ENCODE results near the gene ITPRID2. TPM values are rescaled to one million over a fixed set of nuclear protein-coding genes. Genes with fewer than 3 reads are reported as not detected.
A peak's percentile ranks its signal among the peaks of the same experiment; 100 is the strongest.

The ITPRID2 gene
- total RNA-seq, result 100 to 1,000 TPM; 224 to 274 TPM

GRCh38 chr2:181891258-181891965 is at the start of gene ITPRID2:
TSS of gene ITPRID2 (plus strand) at chr2:181891730. CDS start at chr2:181892067, 337 bp downstream.
- ATAC-seq (peak; percentile 94), DNase-seq (peak; percentile 90 to 94 (median 92))
- TF ChIP-seq CTCF (IDR thresholded peaks at IDR 0.05) (peak in 3 of 7 experiments; percentile 51 to 90 (median 81)), POLR2A (IDR thresholded peaks at IDR 0.05) (no peak)
- intact Hi-C loops (cut with DNase I), result loop anchor here (10.0 kb wide), 1 partner anchor 147 kb away; no protein-coding TSS in a partner anchor
- Histone ChIP-seq H3K9me3 (no peaks in the 10 kb centered on the region), H3K4me1 (peaks cover 32% of the 10 kb centered on the region), H3K4me3 (peak within 1 kb of the TSS; percentile 43 to 84), H3K27ac (peak within 1 kb of the TSS; percentile 93 to 100 (median 98)), H3K36me3 (replicated peaks in 1 of 2; ENCODE audit: insufficient read depth in 1 of 2, low read depth in 2 of 2) (no peaks in the 10 kb centered on the region), H3K27me3 (no peaks in the 10 kb centered on the region)
- WGBS, 2 donors, result 0 to 1% methylated on average over 24 to 54 of the region's 58 CpGs

GRCh38 chr2:181844551-181845290 is 46.8 kb upstream of the ITPRID2 start:
- H3K4me3 ChIP-seq, result no peak overlapping the region
- H3K9me3 ChIP-seq, result no peaks in the 10 kb centered on the region
- peaks cover 76% of the 10 kb centered on the region for H3K4me1 ChIP-seq
- H3K27me3 ChIP-seq, result no peaks in the 10 kb centered on the region
- WGBS, 2 donors, result 43 to 64% methylated on average over 1 of the region's 1 CpG
- intact Hi-C loops (cut with DNase I), result no loop called here
- H3K36me3 ChIP-seq (replicated peaks in 1 of 2; ENCODE audit: insufficient read depth in 1 of 2, low read depth in 2 of 2), result no peaks in the 10 kb centered on the region
- peak overlapping the region in 3 of 4 donors; percentile 47 to 93 (median 60) for H3K27ac ChIP-seq
- DNase-seq (no peak), ATAC-seq (no peak)
- no peak for TF ChIP-seq POLR2A (IDR thresholded peaks at IDR 0.05)
- TF ChIP-seq CTCF (IDR thresholded peaks at IDR 0.05), result no peak

- H3K27me3 ChIP-seq, result no peaks in the 10 kb centered on the region
- intact Hi-C loops (cut with DNase I), result no loop called here
- H3K4me3 ChIP-seq, result no peak overlapping the region
- no peaks in the 10 kb centered on the region for H3K36me3 ChIP-seq (replicated peaks in 1 of 2; ENCODE audit: insufficient read depth in 1 of 2, low read depth in 2 of 2)
- DNase-seq (no peak), ATAC-seq (no peak)
- H3K9me3 ChIP-seq, result no peaks in the 10 kb centered on the region
- WGBS, 2 donors, result 36 to 43% methylated on average over 4 of the region's 4 CpGs
- no peak for TF ChIP-seq POLR2A (IDR thresholded peaks at IDR 0.05)
- TF ChIP-seq CTCF (IDR thresholded peaks at IDR 0.05), result no peak
- peak overlapping the region; percentile 57 to 93 (median 64) for H3K27ac ChIP-seq
- peaks cover 76% of the 10 kb centered on the region for H3K4me1 ChIP-seq
Observed at GRCh38 chr2:181846399-181847197, 44.9 kb upstream of the ITPRID2 start.

- no peak overlapping the region for H3K4me3 ChIP-seq
- no peaks in the 10 kb centered on the region for H3K27me3 ChIP-seq
- no peaks in the 10 kb centered on the region for H3K36me3 ChIP-seq (replicated peaks in 1 of 2; ENCODE audit: insufficient read depth in 1 of 2, low read depth in 2 of 2)
- no peaks in the 10 kb centered on the region for H3K9me3 ChIP-seq
- no peak for DNase-seq
- H3K4me1 ChIP-seq, result peaks cover 77% of the 10 kb centered on the region
- H3K27ac ChIP-seq, result peak overlapping the region; percentile 57 to 93 (median 64)
- no peak for TF ChIP-seq POLR2A (IDR thresholded peaks at IDR 0.05)
- TF ChIP-seq CTCF (IDR thresholded peaks at IDR 0.05), result no peak
- intact Hi-C loops (cut with DNase I), result no loop called here
- no peak for ATAC-seq
Observed at GRCh38 chr2:181847198-181847556, 44.4 kb upstream of the ITPRID2 start.

Data from body of pancreas (tissue), 4 donors.